Measurements from ENCODE around the gene SLC6A18.
"Not testable (repeated sequence)": the region's sequence is repeated elsewhere in the genome, so short reads cannot be mapped to it uniquely, and the experiment has no call there.

Gene SLC6A18

DNA sequence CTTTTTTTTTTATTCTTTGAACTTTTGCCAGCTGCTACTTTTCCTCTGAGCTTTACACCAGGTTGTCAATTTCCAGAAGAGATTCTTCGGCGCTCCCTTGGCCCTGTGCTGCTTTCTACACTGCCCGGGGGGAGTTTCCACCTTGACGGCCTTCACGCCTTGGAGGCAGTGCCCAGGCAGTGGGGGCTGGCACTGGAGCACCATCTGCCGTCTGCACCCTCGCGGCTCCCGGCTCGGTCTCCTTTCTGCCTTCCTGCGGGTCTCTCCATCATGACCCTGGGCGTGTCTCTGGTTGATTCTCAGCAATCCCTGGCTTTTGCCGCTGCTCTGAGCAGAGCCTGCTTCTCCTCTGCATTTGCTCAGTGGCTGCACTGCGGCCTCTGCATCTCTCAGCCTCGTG, 2.9 kb downstream of the SLC6A18 start:
- DNase-seq (ENCODE audit: insufficient read length, low spot score) (no peak), FAIRE-seq (no peak)
- no peak for TF ChIP-seq CTCF (IDR thresholded peaks at IDR 0.05; ENCODE audit: insufficient read depth, missing control alignments)

- DNase-seq (ENCODE audit: insufficient read length, low spot score); FAIRE-seq: not testable (repeated sequence)
Observed at GRCh38 chr5:1229023-1229422, 3.8 kb downstream of the SLC6A18 start.

- no peak for TF ChIP-seq CTCF (IDR thresholded peaks at IDR 0.05; ENCODE audit: insufficient read depth, missing control alignments)
- FAIRE-seq (no peak), DNase-seq (ENCODE audit: insufficient read length, low spot score) (no peak)
Observed at GRCh38 chr5:1229822-1230221, 4.6 kb downstream of the SLC6A18 start.

GRCh38 chr5:1230551-1230950, 5.4 kb downstream of the SLC6A18 start:
- FAIRE-seq (no peak), DNase-seq (ENCODE audit: insufficient read length, low spot score) (no peak)
- no peak for TF ChIP-seq CTCF (IDR thresholded peaks at IDR 0.05; ENCODE audit: insufficient read depth, missing control alignments)

GRCh38 chr5:1231354-1231905, 6.2 kb downstream of the SLC6A18 start:
- FAIRE-seq, result no peak
- no peak for TF ChIP-seq CTCF (IDR thresholded peaks at IDR 0.05; ENCODE audit: insufficient read depth, missing control alignments)
- no peak for DNase-seq (ENCODE audit: insufficient read length, low spot score)

DNA sequence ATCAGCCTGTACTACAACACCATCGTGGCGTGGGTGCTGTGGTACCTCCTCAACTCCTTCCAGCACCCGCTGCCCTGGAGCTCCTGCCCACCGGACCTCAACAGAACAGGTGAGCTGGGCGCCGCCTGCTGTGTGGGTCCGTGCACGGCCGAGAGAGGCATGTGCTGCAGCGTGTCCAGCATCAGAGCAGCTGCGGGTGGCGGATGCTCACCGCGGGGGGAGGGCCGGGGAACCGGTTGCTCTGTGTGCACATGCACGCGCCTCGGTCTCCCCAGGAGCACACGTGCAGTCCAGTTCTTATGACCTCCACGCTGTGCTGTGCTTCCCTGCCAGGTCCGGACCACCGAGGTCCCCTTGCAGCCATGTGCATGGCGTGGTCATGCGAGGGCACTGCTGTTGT, 7.6 kb downstream of the SLC6A18 start:
- DNase-seq (ENCODE audit: insufficient read length, low spot score), result no peak
- TF ChIP-seq CTCF (IDR thresholded peaks at IDR 0.05; ENCODE audit: insufficient read depth, missing control alignments), result no peak
- no peak for FAIRE-seq

GRCh38 chr5:1235379-1235778, 10.2 kb downstream of the SLC6A18 start:
- DNase-seq (ENCODE audit: insufficient read length, low spot score) (no peak), FAIRE-seq (no peak)
- TF ChIP-seq CTCF (IDR thresholded peaks at IDR 0.05; ENCODE audit: insufficient read depth, missing control alignments), result no peak

DNA sequence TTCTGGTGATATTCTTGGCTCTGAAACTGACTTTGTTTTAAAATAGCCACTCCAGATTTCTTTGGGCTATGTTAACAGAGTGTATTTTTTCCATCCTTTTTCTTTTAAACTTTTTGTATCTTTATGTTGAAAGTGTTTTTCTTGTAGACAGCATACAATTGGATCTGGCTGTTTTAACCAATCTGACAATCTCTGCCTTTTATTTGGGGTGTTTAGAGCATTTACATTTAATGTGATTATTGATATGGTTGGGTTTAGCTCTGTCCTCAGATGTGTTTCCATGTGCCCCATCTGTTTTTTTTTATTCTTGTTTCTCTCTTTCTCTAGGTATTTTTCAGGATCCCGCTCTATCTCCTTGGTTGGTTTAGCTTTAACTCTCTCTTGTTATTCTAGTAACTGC, 10.7 kb downstream of the SLC6A18 start:
- DNase-seq (ENCODE audit: insufficient read length, low spot score) (no peak), FAIRE-seq (no peak)
- TF ChIP-seq CTCF (IDR thresholded peaks at IDR 0.05; ENCODE audit: insufficient read depth, missing control alignments), result no peak
